GM04504 (cell line): ENCODE results near the gene FOXD2.
"Not testable (repeated sequence)": the region's sequence is repeated elsewhere in the genome, so short reads cannot be mapped to it uniquely, and the experiment has no call there.

ENCODE experiments used
- DNase-seq: peaks from one replicate; pipeline ENCODE4 v3.0.0-alpha.2; 2012; ENCODE audit warnings: low read depth

Gene FOXD2

DNA sequence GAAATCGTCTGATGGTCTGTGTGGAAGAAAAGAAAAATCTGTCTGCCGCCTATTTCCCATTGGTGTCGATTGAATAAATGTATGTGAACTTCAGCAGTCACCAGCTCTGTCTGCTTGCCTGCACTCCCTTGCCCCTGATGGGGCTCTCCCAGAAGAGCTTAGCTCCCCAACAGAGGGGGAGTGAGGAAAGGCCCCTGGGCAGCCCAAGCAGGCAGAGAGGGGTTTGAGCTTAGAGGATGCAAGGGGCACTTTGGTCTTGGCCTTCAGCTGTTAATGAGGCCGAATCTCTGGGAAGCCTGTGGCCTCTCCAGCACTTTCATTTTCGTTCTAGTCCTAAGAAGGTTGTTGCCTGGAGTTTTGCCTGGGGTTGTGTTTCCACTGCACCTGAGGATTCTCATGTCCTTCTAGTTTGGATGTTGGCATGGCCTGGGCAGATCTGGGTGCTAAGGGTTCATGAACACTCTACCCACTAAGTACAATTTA is 2.8 kb downstream of the FOXD2 start:
- no peak for DNase-seq

DNA sequence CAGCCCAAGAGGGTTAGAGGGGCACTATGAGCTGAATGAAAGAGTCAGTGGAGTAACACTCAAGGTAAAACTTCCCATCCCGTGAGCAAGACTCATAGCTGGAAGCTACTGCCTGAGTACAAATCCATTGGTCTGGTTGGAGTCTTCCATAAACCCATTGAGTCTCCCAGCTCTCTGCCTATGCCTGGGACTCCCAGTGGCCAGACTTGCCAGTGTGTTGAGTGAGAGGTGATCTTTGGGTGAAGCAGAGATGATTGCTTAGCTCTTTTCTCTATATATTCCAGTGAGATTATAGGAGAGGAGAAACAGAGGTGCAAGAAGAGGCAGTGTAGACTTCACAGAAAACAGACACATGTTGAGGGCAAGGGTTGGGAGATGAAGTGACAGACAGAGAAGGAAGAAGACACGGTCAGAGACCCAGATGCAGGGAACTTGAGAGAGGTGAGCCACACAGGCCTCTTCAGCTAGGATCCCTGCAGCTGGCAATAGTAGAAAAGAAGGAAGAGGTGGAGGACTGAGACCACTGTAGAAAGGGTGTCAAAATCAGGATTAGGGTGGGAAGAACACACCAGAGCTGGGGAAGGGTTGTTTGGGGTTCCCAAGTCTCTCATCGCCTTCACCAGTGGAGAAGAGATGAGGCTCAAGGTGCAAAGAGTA is 3.7 kb downstream of the FOXD2 start:
- no peak for DNase-seq

DNA sequence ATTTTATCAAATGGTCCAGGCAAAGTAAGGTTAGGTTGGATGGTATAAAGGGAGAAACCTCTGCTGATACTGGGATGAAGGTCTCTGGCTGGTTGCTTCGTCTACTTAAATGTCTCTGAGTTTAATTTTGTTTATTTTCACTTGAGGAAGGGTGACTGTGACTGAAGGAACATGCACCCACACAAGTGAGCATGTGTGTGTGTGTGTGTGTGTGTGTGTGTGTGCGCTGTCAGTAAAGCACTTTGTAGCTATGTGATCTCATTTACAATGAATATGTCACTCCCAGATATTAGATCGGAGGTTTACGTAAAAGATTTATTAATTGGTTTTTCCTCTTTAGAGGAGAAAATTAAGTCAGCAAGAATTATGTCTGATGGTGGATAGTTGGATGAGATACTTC is 4.4 kb downstream of the FOXD2 start:
- no peak for DNase-seq

DNA sequence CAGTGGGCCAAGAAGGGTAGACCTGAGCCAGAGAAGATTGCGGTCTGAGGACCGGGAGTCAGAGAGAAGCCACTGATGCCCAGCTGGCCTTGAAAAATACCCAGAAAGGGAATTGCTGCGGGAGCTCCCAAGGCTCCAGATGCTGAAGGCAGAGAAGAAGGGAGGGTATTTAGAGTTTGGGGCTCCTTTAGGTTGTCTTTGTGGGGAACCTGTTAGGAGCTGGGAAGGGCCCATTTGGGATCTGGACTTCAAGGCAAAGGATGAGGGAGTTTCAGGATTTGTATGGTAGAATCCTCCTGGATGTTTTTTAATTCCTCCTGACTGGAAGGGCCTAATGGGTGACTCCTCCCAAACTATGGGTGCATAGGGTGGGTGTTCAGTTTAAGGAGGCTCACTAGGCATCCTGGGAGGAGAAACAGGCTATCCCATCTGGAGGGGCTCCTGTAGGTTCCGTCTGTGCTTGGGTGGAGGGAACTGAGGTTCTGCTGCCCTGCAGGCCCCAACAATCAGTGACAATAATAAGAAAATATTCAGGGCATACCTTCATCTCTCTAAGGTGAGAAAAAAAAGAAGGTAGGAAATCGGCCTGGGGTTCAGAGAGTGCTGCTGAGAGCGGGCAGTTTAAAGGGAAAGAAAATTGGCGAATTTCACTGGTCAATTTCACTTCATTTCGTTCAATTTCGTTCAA is 5.1 kb downstream of the FOXD2 start:
- DNase-seq: no peak

DNA sequence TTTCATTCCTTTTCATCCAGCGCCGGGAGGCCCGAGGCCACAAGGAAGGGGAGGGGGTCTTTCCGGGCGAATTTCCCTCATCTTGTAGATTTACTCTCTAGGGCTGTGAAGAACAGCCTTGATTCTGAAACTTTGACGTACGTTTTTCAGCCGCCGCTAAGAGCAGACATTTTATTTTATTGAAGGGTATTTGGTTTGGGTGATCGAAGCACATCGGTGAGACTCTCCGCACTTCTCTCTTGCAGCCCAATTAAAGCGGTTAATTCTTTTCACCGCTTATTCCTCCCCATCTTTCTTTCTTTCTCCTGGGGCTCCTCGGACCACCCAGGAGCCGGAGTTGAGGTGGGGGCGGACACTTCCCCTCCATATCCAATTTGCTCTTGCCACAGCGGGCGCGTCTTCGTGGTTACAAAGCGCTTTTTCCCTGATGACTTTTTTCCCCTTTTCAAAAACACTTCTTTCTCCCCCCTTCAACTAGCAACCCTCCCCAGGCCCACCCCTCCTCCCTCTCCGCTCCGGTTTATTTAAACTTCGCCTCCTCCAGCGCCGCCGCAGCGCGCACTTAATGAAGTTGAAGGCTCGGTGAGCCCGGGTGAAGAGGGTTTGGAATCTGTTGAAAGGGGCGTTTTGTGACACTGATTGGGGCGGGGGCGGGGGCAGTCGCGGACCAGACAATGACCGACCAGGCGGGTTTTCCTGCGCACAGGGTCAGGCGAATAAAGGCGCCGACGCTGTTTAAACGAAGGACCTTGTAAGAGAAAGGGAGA is 5.9 kb downstream of the FOXD2 start:
- DNase-seq: no peak

DNA sequence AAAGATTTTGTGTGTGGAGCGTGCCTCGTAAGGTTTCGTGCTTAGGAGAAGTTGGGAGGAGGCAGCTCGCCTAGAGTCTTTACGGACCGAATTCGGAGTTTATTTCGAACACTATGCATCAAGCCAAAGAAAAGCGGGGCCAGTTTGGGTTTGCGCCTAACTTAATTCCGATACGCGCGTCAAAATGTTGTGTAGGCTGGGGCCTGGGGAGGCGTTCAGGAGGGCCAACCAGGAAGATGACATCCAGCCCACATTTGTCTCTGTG is 6.4 kb downstream of the FOXD2 start:
- no peak for DNase-seq

DNA sequence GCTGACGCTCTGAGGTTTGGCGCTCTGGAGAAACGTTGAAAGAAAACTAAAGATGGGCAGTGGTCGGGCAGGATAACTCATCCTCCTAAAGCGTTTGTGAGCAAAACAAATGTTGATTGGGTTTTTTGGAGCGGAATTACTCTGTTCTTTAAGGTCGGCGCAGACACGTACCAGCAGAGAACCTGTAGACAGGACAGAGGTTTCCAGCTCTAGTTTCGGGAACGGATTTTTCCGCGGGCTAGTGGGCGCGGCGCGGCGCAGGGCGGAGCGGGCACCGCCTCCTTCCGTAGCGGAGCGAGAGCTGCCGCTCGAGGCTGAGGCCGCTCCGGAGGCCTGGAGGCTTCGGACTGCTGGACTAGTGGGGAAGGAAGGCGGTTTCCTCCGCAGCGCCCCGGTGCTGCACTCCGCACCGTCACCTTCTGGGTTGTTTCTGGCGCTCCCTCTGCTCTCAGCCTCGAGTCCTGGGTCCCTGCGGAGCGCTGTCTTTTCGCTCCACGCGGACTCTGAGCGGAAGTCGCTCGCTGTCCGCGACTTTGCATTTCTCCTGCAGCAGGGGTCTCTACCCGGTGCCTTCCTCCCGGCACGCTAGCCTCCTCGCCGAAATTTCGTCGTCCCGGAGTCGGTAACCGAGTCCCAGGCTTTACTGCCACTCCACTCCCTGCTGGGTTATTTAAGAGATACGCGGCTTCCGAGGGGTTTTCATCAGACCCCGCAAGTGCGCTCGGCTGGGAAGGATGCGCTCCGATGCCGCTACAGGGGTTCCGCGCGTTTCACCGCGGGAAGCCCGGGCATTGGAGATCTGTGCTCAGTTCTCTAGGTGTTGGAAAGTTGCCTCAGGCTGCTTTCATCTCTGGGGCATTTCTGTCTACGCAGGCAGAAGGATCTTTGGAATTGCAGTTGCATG is 7.0 kb downstream of the FOXD2 start:
- DNase-seq: no peak

DNA sequence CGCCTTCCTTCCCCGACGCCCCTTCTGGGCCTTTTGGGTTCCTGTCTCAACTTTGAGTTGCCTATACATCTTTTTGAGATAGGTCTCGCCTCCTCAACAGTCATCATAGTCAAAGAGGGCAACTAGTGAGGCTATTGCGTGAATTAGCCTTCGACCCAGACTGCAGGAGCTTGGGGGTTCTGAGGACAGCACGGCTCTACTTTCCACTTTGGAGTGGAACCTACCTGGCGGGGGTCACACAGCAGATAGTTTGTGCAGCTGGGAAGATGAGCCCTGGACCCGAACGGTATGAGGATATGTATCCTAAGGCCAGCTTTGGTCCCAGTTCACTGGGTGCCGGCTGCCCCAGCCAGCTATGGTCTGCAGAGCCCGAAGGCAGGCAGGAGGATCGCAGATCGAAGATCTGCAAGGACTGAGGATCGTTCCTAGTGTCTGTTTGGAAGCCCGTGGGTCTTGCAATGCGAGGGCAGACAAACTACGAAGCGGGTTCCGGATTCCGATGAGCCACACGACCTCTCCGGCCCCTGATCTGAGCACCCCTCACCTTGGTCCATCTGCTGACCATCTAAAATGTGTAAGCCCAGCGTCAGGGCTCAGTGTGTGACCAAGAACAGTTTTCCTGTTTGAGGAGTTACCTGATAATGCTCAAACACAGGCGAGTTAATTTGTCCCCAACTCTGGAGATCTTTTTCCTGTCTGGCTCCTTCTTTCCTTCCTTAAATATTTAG is 8.1 kb downstream of the FOXD2 start:
- no peak for DNase-seq

DNA sequence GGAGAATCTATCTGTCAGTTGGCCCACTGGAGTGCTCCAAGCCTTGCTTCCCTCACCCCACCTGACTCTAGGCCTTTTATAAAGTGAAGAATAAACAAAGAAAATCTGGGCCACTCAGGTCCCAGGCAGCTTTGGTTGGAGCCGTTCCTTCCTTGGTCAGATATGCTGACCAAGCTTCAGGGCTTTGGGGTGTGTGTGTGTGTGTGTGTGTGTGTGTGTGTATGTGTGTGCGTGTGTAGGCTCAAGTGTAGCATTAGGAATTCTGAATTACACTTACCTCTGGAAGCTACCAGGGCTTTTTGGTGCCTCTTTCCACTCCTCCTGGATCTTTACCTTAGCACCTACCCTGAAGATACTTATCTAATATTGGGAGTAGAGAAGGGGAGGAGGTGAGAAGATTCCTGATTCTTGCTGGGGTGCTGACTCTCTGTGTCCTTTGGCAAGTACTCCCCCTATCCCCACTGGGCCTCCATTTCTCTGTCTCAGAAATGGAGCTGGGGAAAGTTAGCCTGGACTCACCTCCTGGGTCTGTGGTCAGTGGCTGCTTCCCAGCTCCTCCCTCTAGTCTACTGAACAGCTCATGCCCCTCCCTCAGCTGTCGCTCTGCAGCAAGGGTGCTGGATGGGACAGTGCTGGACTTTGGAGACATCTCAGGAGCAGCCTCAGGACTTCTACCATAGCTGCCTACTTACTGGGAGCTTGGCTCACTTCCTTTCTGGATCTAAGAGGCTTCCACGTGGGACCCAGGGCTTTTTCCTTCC is 10.8 kb downstream of the FOXD2 start:
- no peak for DNase-seq

DNA sequence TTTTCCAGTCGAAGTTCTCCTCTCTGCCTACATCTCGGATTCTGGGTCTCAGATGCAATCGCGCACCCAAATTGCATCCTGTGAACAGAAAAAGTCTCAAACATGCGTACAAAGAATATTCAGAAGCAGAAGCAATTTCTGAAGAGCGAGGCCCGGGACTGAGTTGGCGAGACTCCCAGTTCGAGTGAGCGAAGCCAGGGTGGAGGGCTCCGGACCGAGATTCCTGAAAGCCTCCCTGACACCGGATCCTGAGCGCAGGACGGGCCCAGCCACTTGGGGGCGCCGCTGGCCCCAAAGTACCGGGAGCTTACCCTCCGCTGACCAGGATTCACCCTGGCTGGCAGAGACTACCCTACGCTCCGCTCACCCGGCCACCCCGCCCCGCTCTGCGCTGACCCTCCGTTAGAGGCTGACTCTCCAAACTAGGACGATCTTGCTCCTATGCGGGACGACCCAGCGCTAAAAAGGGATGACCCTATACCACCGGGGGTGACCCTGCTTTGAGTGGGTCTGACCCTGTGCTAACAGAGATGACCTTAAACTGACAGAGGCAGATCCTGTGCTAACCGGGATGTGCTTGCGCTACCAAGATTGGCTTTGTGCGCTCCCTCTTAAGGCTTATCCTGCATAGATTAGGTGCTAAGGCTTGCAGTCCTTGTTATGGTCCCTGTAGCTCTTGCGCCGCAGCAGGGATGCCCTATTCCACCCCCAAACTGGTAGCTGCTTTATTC is 12.1 kb downstream of the FOXD2 start:
- no peak for DNase-seq

DNA sequence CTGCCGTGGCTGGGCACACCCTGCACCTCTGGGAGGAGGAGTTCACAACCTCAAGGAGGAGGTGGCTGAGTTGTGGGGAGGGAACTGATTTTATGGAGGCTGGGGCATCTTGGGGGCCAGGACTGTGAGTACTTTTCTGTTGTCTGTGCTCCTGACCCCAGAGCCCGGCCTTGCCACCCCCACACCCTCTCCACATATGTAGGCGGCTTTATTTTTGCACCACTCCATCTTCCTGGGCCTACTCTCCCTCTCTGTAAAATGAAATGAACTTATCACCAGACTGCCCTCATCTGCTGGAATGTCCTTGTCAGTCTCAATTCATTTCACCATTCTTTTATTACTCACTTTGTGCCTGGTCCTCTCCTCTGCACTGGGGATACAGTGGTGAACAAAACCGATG is 12.8 kb downstream of the FOXD2 start:
- no peak for DNase-seq

DNA sequence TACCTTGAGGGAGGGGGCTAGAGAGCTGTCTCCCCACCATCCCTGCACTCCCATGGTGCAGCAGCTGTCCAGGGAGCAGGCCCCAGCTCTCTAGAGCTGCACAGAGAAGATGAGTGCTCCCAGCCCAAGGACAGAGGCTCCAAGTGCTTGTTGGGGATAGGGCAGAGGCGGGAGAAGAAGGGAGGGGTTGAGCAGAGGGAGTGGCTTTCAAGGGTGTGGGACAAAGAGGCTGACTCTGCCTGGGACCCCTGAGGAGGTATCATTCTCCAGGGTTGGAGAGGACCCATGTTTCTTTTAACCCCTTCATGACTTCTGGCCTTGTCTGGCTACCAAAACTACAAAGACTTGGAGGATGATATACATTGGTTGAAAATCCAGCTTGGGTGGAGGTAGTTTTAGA is 14.6 kb downstream of the FOXD2 start:
- DNase-seq: no peak

DNA sequence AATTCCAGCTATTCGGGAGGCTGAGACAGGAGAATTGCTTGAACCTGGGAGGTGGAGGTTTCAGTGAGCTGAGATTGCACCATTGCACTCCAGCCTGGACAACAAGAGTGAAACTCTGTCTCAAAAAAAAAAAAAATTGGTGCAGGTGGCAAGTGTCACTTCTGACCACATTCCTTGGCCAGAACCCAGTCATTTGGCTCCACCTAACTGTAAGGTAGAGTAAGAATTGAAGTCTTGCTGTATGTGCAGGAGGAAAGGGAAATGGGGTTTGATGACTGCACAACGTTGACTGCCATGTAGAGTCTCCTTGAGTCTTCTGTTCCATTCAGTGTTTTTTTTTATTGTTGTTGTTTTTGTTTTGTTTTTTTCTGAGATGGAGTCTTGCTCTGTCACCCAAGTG is 16.1 kb downstream of the FOXD2 start:
- not testable (repeated sequence) for DNase-seq

DNA sequence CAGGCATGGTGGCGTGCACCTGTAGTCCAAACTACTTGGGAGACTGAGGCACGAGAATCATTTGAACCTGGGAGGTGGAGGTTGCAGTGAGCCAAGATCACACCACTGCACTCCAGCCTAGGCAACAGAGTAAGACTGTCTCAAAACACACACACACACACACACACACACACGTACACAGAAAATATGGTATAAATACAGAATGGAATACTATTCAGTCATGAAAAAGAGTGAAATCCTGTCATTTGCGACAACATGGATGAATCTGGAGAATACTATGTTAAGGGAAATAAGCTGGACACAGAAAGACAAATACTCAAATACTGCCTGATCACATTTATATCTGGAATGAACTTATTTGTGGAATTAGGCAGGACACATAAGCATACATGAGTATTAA is 18.4 kb downstream of the FOXD2 start:
- DNase-seq: no peak

DNA sequence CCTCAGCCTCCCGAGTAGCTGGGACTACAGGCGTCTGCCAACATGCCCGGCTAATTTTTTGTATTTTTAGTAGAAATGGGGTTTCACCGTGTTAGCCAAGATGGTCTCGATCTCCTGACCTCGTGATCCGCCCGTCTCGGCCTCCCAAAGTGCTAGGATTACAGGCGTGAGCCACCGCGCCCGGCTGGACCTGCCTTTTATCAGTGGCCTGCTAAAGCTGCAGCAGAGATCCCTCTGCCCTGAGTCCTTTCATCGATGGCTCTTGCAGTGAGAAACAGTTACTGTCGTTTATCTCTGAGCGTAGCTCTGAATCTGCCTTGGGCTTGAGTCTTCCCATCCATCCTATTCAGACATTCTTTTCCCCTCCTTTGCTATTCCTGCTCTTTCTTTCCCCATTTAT is 19.7 kb downstream of the FOXD2 start:
- DNase-seq: not testable (repeated sequence)

DNA sequence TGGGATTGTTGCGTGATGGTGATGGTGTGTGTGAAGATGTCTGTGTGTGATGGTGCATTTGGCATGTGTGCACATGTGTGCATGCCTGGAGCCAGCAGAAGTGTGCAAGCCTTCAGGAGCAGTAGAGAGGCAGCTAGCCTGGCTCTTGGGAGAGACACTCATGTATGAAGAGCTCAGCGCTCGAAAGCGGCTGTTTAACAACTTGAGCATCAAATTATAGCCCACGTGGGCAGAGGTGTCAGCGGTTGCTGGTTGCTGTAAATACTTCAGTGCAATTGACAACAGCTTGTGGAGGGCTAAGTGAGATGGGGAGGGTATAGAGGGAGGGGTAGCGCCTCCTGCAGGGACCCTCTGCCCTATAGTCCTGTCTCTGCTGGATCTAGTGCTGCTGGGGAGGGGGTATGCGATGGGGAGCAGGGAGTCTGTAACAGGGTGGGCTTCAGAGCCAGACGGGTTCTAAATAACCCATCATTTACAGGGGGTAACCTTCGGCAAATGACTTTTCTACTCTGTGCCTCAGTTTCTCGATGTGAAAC is 21.5 kb downstream of the FOXD2 start:
- no peak for DNase-seq

DNA sequence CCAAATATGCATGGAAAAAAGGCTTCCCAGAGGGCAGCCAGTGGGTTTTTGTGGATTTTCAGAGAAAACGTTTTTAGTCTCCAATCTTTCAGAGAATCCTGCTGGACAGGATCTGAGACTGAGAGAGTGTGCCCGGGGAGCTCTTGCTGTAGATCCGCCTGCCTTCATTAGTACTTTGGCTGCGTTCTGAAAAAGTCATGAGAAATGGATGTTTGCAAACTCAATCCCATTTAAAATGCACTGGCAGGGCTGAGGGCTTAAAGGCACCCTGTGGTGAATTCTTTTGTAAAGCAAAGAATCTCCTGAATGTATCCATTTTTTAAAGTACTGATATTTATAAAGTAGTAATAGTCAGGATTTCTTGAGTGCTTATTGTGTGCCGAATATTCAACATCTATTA is 22.2 kb downstream of the FOXD2 start:
- no peak for DNase-seq

DNA sequence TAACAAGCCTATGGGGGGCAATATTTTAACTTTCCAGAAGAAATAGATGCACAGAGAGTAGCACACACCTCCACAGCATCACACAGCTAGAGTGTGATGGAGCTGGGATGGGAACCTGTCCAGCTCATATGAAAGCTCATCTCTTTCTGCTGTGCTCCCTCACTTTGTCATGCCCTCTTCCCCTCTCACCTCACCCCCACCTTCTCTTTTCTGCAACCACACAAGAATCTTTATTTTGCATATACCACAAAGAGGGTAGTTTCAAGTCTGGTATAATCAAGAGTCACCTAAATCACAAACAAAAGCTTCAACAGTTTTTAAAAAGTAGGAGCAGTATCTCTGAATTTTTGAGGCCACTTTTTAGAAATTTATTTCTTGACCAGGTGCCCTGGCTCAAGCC is 22.6 kb downstream of the FOXD2 start:
- no peak for DNase-seq

DNA sequence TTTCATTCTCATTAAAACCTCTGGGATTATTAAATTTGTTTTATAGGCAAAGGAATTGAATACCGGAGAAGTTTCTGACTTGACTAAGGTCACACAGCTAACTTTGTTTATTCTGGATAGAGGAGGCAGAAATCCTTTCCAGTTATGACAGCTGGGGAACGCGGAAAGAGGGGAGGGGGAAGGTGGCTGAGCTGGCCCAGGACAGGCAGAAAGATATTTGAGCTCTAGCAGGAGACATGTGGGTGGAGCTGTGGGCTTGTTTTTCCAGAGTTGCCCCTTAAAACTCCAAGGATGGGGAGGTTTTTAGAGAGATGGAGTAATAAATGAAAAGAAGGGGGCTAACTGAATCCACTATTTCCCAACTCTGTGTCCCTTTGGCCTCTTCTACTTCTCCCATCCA is 27.8 kb downstream of the FOXD2 start:
- DNase-seq: no peak
